ENCODE data around the gene NLN.

- TF ChIP-seq CTCF (conservative IDR thresholded peaks at IDR 0.05; ENCODE audit: low read length) (no peak), EZH2phosphoT487 (IDR thresholded peaks at IDR 0.05; ENCODE audit: borderline replicate concordance) (no peak)
Measured at GRCh38 chr5:65861830-65862241, 139.8 kb downstream of the NLN start.
